NB4 (cell line): ENCODE measurements around the gene DYDC1.

ENCODE experiments used
- CTCF ChIP-seq: IDR thresholded peaks from one replicate; pipeline ENCODE4 v1.5.1; 2012; ENCODE audit warnings: low read depth, low read length
- MAX ChIP-seq: IDR thresholded peaks from 2 replicates; pipeline ENCODE4 v1.6.1; 2011; ENCODE audit warnings: low read depth, low read length
- MYC ChIP-seq: IDR thresholded peaks from 2 replicates; pipeline ENCODE4 v1.6.1; 2011; ENCODE audit warnings: low read depth, low read length
- POLR2A ChIP-seq: IDR thresholded peaks from 2 replicates; pipeline ENCODE4 v1.6.1; 2011; ENCODE audit warnings: mild to moderate bottlenecking; ENCODE audit not compliant: insufficient read length; ENCODE audit errors: extremely low read depth

GRCh38 chr10:80356989-80357850, 665 bp upstream of the DYDC1 start:
- no peak for TF ChIP-seq CTCF
- no peak for TF ChIP-seq POLR2A
- no peak for TF ChIP-seq MAX
- TF ChIP-seq MYC: no peak
